ENCODE measurements around the gene IL20RA.

DNA sequence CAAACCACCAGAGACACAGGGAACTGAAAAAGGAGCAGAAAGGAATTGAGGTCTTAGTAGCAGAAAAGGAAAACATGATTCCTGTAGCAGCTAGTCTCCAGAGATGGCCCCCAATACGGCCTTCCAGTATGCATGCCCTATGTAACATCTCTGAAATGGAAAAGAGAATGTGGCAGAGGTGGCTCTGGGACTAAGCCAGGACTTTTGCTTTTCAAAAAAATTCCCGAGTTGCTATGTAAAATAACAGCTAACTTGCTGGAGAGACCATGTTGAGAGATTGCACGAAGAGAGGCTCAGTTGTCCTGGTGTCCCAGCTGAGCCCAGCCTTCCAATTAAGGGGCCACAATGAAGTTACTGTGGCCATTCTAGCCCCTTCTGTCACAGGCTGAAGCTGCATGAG is 27.7 kb downstream of the IL20RA start:
- TF ChIP-seq CTCF (IDR thresholded peaks at IDR 0.05) (no peak), EP300 (IDR thresholded peaks at IDR 0.05) (no peak), POLR2A (IDR thresholded peaks at IDR 0.05) (no peak)

Measured in ovary (tissue), 3 donors.